Neural crest cell (in vitro differentiated cells): ENCODE data around the gene OMA1. TPM values are rescaled to one million over a fixed set of nuclear protein-coding genes. Genes with fewer than 3 reads are reported as not detected.
A peak's percentile ranks its signal among the peaks of the same experiment; 100 is the strongest.

Experiments
- DNase-seq: peaks from one replicate; pipeline ENCODE4 v3.0.0; 2021; ENCODE audit warnings: low read depth, mixed read lengths, low spot score
- H3K27ac Mint-ChIP-seq: one replicate; pipeline ENCODE4 v1.8.0; 2021; ENCODE audit warnings: mild to moderate bottlenecking, mixed read lengths; ENCODE audit not compliant: unreplicated experiment
- H3K27me3 Mint-ChIP-seq: 2 replicates; pipeline ENCODE4 v1.8.0; 2021; ENCODE audit warnings: low read depth, mild to moderate bottlenecking, mixed read lengths
- H3K36me3 Mint-ChIP-seq: 2 replicates; pipeline ENCODE4 v1.8.0; 2021; ENCODE audit warnings: low read depth, mild to moderate bottlenecking, mixed read lengths
- H3K4me1 Mint-ChIP-seq: 2 replicates; pipeline ENCODE4 v1.8.0; 2021; ENCODE audit warnings: mixed read lengths
- H3K4me3 Mint-ChIP-seq: one replicate; pipeline ENCODE4 v1.8.0; 2021; ENCODE audit warnings: mild to moderate bottlenecking, mixed read lengths
- H3K9me3 Mint-ChIP-seq: 2 replicates; pipeline ENCODE4 v1.8.0; 2021; ENCODE audit warnings: mixed read lengths
- total RNA-seq: library from RNA; stranded (reverse); gene quantifications from 2 replicates; pipeline ENCODE4 v1.2.1, GENCODE V29; 2021
- TF ChIP-seq, protein P1 (sequence below): fragments of 200-600 bp; sonication (generic); conservative IDR thresholded peaks from 2 replicates; pipeline ENCODE4 v1.5.0; 2021; ENCODE audit warnings: antibody characterized with exemption, mild to moderate bottlenecking

OMA1 gene
- total RNA-seq, 1 donor from 2014 or later, result 8.1 TPM

DNA sequence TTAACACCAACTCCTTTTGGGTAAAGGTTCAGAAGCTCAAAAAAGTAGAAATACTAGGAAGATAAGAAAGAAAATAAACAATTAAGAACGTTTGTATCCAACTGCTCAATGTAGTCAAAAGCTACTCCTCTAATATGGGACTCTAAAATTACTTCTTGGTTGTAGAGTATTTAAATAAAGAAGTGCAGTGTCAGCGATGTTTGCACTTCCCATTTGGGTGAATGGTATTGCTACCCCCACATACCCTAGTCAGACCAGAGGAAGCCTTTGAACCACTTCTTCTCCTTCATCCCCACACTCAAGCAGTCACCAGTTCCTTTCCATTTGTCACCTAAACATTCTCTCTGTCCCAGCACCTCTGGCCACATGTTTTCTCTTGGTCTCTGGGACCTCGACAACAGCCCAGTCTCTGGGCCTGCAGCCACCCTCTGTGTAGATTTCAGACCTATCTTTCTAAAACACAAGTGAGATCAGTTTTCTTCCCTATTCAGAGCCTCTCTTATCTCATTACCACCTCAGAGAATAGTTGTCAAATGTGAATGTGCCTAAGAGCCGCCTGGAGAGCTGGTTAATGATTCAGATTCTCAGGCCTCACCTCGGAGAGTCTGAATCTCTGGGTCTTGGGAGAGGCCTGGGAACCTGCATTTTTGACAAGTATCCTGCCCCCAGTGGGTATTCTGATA is 109.8 kb downstream of the OMA1 start:
- no peak for DNase-seq
- H3K4me3 Mint-ChIP-seq, result no peak overlapping the region
- H3K9me3 Mint-ChIP-seq, result no peaks in the 10 kb centered on the region
- TF ChIP-seq, protein P1, sequence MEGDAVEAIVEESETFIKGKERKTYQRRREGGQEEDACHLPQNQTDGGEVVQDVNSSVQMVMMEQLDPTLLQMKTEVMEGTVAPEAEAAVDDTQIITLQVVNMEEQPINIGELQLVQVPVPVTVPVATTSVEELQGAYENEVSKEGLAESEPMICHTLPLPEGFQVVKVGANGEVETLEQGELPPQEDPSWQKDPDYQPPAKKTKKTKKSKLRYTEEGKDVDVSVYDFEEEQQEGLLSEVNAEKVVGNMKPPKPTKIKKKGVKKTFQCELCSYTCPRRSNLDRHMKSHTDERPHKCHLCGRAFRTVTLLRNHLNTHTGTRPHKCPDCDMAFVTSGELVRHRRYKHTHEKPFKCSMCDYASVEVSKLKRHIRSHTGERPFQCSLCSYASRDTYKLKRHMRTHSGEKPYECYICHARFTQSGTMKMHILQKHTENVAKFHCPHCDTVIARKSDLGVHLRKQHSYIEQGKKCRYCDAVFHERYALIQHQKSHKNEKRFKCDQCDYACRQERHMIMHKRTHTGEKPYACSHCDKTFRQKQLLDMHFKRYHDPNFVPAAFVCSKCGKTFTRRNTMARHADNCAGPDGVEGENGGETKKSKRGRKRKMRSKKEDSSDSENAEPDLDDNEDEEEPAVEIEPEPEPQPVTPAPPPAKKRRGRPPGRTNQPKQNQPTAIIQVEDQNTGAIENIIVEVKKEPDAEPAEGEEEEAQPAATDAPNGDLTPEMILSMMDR, result no peak
- no peaks in the 10 kb centered on the region for H3K27me3 Mint-ChIP-seq
- H3K36me3 Mint-ChIP-seq, result no peaks in the 10 kb centered on the region
- H3K27ac Mint-ChIP-seq, result no peak overlapping the region
- H3K4me1 Mint-ChIP-seq, result no peaks in the 10 kb centered on the region

DNA sequence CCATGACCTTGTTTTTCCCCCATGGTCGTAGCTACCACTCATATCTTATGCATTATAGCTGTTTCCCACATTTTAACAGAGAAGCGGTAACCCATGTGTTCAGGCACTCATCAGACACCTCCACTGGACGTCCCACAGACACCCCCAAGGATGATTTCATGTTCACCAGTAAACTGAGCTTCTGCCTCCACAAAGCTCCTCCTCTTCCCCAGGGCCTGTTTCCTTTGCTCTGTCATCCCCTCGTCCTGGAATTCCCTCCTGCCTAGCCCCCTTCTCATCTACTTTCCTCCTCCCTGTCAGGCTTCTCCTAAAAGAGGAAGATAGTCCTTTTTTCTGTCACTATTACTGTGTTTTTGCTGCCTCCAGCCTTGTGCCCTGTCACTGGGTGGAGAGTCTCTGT is 111.2 kb downstream of the OMA1 start:
- Mint-ChIP-seq H3K4me1 (peaks cover 5% of the 10 kb centered on the region), H3K36me3 (no peaks in the 10 kb centered on the region), H3K27ac (no peak overlapping the region), H3K9me3 (no peaks in the 10 kb centered on the region), H3K27me3 (no peaks in the 10 kb centered on the region), H3K4me3 (no peak overlapping the region)
- DNase-seq, result no peak
- TF ChIP-seq, protein P1, result no peak

DNA sequence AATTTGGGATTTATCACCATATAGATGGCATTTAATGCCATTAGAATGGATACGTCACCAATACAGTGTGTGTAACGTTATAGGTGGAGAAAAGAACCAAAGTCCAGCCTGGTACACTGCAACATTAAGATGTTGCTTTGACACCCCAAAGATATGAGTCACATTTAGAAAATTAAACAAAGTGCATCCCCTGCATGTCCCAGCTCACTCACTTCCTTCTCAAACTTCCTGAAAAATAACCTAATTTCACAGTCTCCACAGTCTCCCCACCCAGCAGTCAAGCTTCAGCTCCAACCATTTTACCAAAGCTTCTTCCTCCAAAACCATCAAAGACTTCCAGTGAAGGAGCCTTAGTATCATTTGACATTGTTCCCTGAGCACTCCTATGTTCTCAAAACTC is 111.9 kb downstream of the OMA1 start:
- DNase-seq, result no peak
- Mint-ChIP-seq H3K4me3 (no peak overlapping the region), H3K4me1 (peaks cover 9% of the 10 kb centered on the region), H3K27me3 (no peaks in the 10 kb centered on the region), H3K27ac (no peak overlapping the region), H3K9me3 (no peaks in the 10 kb centered on the region), H3K36me3 (no peaks in the 10 kb centered on the region)
- TF ChIP-seq, protein P1, result no peak

DNA sequence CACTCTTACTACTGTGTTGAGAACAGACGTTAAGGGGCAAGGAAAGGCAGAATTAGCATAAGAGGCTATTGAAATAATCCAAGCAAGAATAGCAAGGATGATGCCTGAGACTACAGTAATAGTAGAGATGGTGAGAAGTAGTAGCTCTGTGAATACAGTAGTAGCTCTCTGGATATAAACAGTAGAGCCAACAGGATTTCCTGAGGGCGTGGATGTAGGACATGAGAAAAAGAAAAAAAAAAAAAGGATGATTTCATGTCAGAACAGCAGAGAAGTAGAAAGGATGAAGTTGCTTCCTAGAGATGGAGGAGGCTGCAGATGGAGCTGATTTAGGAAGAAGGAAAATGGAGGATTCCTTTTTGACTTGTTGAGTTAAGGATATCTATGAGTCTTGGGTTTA is 112.3 kb downstream of the OMA1 start:
- Mint-ChIP-seq H3K4me3 (no peak overlapping the region), H3K9me3 (no peaks in the 10 kb centered on the region), H3K4me1 (peaks cover 9% of the 10 kb centered on the region), H3K27ac (no peak overlapping the region), H3K36me3 (no peaks in the 10 kb centered on the region), H3K27me3 (no peaks in the 10 kb centered on the region)
- TF ChIP-seq, protein P1, result no peak
- no peak for DNase-seq

DNA sequence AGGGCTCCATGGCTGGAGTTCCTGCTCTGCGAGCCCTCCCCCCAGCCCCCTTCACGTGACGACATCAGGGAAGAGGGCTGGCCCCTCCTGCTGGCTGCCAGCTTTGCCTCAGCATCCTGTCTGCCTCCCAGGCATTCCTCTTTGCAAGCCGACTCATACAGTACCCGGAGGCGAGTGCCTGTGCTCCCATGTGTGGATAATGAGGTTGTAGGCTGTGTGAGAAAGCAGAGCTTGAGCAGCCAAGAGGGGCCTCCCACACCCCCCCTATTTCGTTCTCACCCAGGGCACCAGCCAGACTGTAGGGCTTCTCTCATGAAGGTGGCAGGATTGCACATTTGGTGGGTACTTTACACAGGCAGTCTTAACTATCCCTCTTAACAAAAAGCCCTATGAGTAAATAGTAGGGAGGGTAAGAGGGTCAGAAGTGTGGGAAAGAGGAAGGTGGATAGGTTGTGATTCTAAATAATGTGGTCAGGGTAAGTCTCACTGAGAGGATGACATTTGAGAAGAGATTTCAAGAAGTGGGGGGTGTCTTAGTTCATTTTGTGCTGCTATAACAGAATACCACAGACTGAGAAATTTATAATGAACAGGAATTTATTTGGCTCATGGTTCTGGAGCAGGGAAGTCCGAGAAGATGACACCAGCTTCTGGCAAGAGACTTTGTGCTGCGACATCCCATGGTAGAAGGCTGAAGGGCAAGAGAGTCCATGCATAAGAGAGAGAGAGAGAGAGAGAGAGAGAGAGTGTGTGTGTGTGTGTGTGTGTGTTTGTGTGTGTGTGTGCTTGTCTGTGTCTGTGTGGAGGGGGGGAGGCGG is 113.5 kb downstream of the OMA1 start:
- no peak overlapping the region for H3K27ac Mint-ChIP-seq
- TF ChIP-seq, protein P1, result no peak

More for the DNA sequence above, 113.5 kb downstream of the OMA1 start:
- H3K27me3 Mint-ChIP-seq, result no peaks in the 10 kb centered on the region
- H3K36me3 Mint-ChIP-seq, result no peaks in the 10 kb centered on the region
- peaks cover 2% of the 10 kb centered on the region for H3K9me3 Mint-ChIP-seq
- no peak overlapping the region for H3K4me3 Mint-ChIP-seq
- peak; percentile 50 for DNase-seq
- H3K4me1 Mint-ChIP-seq, result peaks cover 9% of the 10 kb centered on the region
